ENCODE data around the gene CDKN1C.

CDKN1C gene

GRCh38 chr11:2870460-2870859, 15.1 kb downstream of the CDKN1C start:
- no peak for DNase-seq (ENCODE audit: low read depth in 3 of 3)

GRCh38 chr11:2869561-2870427, 15.8 kb downstream of the CDKN1C start:
- no peak for DNase-seq (ENCODE audit: low read depth in 3 of 3)

DNA sequence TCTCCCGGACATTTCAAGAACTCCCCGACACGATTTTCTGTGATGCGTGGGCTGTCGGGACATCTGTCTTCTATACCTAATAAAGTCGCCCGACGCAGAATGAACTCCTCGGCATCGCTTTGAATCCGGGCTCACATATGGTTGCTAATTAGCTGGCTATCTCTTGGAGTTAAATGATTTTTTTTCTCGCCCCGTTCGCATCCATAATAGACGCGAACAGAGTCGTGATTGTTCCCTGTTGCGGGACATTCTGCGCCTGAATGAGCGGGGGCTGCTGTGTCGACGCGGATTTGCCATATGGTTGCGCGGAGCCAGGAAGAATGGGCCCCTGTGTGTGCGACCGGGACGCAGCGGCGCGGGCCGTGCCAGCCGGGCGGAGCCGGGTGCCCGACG, 16.4 kb downstream of the CDKN1C start:
- no peak for DNase-seq (ENCODE audit: low read depth in 3 of 3)

DNA sequence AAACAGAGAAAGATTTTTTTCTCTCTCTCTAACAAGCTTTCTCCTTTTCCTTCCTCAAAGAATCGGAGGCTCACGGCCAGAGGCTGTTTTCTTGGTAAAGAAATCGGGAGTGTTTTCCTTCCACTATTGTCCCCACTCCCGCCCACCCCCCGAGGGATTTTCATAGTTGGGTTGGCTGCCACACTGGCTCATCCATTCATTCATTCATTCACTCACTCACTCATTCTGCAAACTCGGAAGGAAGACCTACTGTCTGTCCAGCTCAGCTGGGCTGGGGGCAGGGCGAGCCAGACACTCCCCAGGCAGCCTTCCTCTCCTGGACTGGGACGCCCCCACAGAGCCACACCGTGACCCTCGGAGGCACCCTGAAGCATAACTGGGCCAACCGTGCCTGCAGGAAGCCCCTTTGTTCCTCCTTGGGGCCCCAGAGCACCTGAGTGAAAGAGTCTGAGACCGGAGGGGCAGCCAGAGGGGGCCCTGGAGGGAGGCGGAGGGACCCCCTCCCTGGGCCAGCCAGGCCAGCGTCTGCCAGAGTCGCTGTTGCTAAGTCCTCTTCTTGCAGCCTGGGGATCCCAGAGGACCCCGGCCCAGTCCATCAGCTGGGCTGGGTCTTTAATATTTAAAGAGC, 17.0 kb downstream of the CDKN1C start:
- DNase-seq (ENCODE audit: low read depth in 3 of 3) = no peak

DNA sequence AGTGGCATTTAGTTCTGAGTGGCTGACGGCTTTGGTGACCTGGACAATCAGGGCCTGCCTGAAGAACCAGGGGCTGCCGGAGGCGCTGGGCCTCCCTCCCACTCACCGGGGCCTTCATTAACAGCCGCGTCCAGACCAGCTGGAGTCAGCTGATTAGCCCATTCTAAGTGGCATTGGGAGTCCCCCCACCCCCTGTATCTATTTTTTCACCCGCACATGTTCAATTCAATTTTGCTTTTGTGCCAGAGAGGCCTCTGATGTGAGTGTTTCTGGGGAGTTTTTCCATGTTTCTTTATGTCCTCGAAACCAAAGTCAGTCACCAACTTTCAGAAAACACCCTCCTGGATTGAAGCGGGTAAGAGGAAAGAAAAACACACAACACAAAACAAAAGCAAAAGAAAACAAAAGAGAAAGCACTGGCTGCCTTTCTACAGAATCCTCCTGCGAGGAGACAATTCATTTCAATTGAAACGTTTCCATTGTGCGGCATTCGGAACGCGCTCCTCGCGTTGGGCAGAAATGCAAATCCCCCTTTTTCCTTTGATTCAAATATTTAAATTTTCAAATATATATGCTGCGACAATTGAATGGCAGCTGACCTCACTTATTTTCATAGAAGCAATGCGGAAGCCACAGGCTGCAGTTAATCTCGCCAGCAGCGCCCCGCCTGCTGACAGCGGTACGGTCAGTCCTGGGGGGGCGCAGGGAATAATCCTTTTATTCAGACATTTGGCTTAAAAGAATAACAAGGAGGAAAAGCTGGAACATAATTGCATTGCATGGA, 17.7 kb downstream of the CDKN1C start:
- DNase-seq (ENCODE audit: low read depth in 3 of 3) = no peak

- DNase-seq (ENCODE audit: low read depth in 3 of 3) = no peak
Measured at GRCh38 chr11:2867142-2867541, 18.4 kb downstream of the CDKN1C start.

DNA sequence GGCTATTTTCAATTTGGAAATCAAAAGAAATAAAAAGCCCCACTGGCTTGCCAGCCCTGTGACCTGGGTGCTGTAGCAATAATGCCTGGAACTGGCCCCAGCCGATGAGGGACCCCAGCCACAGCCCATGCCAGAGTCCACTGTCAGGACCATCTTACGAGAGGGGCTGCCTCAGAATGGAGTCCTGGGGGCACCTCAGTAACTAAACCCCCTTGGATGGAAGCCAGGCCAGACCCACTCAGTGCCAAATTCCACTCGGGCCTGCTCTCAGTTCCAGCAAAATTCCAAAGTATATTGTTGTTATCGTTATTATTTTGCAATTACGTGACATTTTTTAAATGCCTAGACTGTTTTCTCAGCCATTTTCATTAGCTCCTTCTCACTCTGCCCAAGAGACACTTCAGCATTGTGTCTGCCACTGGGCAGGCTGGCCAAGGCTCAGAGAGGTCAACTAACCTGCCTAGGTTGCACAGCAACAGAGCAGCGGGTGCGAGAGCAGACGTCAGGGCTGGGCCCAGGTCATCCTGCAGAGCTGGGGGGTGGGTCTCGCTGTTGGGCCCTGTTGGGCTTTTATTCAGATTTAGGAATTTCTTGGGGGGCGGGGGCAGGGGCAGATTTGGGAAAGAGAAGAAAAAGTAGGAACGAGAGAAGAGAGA, 19.5 kb downstream of the CDKN1C start:
- DNase-seq (ENCODE audit: low read depth in 3 of 3) = no peak

GRCh38 chr11:2864901-2865300, 20.7 kb downstream of the CDKN1C start:
- no peak for DNase-seq (ENCODE audit: low read depth in 3 of 3)

DNA sequence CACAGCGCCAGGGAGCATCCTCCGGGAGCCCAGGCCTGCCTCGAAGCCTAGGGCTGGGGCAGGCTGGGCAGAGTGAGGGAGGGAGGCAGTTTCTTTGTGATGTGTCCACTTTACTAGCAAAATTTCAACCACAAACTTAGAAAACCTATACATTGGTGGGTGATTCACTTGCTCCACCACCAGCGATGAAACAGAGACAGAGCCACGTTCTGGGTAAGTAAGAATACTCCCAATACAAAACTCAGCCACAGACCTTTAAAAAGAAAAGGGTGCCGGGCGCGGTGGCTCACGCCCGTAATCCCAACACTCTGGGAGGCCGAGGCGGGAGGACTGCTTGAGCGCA, 22.3 kb downstream of the CDKN1C start:
- DNase-seq (ENCODE audit: low read depth in 3 of 3) = no peak

- no peak for DNase-seq (ENCODE audit: low read depth in 3 of 3)
Measured at GRCh38 chr11:2862395-2863275, 22.9 kb downstream of the CDKN1C start.

DNA sequence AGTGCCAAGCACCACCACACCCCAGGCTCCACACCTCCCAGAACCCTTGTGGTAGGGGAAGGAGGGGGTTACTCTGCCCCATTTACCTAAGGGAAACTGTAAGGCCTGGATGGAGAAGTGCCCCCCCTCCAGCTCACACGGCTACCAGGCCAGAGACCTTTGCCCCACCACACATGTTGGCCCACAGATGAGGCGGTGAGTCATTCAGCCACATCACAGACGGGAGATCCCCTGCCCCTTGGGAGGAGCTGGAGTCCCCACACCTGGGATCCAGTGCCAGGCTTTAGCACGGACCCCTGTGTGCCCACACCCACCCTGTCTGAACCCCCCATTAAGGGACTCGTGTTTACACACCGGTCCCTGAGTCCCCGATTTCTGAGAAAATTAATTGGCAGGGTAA, 24.9 kb downstream of the CDKN1C start:
- DNase-seq (ENCODE audit: low read depth in 3 of 3) = peak in 1 of 3 experiments; percentile 13

- no peak for DNase-seq (ENCODE audit: low read depth in 3 of 3)
Measured at GRCh38 chr11:2859699-2860037, 25.9 kb downstream of the CDKN1C start.

GRCh38 chr11:2858995-2859698, 26.4 kb downstream of the CDKN1C start:
- no peak for DNase-seq (ENCODE audit: low read depth in 3 of 3)

GRCh38 chr11:2857918-2858317, 27.7 kb downstream of the CDKN1C start:
- no peak for DNase-seq (ENCODE audit: low read depth in 3 of 3)

DNA sequence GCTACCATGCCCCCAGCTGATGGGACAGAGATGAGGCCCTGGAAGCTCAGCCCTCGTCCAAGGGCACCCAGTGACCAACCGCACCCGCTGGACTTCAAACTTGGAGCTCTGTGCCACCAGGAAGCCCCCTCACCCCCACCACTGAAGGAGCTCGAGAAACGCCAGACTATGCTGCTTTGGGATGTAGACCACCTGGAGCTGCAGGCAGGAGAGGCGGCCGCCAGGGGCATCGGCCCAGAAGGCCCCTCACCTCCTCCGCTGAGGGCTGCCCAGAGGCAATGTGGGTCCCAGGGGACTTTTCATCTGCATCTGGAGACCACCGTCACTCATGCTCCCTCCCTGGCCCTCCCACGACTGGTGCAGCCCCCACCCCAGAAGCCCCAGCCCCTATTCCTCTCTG, 28.3 kb downstream of the CDKN1C start:
- no peak for DNase-seq (ENCODE audit: low read depth in 3 of 3)

GRCh38 chr11:2855162-2855561, 30.4 kb downstream of the CDKN1C start:
- no peak for DNase-seq (ENCODE audit: low read depth in 3 of 3)

- DNase-seq (ENCODE audit: low read depth in 3 of 3) = no peak
Measured at GRCh38 chr11:2853997-2854560, 31.5 kb downstream of the CDKN1C start.

- no peak for DNase-seq (ENCODE audit: low read depth in 3 of 3)
Measured at GRCh38 chr11:2853401-2853800, 32.2 kb downstream of the CDKN1C start.

DNA sequence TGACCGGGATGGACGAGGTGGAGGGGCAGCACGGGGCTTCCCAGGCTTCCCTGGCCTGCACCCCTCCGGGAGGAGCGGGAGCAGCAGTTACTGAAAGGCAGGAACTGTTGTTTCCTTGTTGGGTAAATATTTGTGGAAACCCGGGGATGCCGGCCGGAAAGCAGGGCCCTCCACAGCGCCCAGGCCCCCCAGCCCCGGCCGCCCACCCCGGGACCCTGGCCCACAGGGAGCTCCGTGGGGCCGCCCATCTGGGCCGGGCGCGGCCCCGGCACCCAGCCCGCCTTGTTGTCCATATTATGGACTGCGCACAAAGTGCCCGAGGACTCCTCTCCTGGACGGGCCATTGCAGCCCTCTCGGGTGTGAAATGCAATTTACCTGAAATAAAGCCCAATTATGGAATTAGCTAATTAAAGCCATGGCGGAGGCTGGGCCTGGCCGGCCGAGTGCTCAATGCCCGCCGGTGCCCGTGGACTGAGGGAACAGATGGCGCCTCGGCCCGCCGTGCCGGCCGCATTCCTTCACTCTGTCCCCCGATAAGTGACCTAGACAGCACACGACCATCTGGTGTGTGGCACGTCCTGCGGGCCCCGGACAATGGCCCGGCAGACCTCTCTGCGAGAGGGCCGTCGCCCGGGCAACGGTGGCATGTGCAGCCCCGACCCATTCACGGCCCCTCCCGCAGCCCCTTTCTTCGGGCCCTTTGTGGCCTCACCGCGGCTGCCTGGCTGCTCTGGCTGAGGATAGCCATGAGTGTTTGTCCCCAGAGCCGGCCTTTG, 35.4 kb downstream of the CDKN1C start:
- no peak for DNase-seq (ENCODE audit: low read depth in 3 of 3)

- no peak for DNase-seq (ENCODE audit: low read depth in 3 of 3)
Measured at GRCh38 chr11:2848497-2848896, 37.1 kb downstream of the CDKN1C start.

Measured in stimulated activated CD4-positive, alpha-beta T cell treated with anti-CD3 and anti-CD28 coated beads, TNF-alpha, amount 100 ng/mL, for 24 hours (primary cell).